HL-60 (cell line): ENCODE measurements around the gene TMEFF2.

Source experiments
- DNase-seq, 2 experiments: peaks; one replicate each; pipeline ENCODE4 v3.0.0-alpha.2; 2010 to 2020; ENCODE audit warnings: low read depth in 1 of 2, low spot score in 1 of 2
- H3K27ac ChIP-seq: fragments of 250-450 bp; sonication (Bioruptor Pico); replicated peaks from 2 replicates; pipeline ENCODE4 v1.5.1; 2020; ENCODE audit warnings: mild to moderate bottlenecking, moderate library complexity
- H3K27me3 ChIP-seq: fragments of 250-450 bp; sonication (Bioruptor Pico); 2 replicates; pipeline ENCODE4 v1.5.1; 2021; ENCODE audit warnings: mild to moderate bottlenecking, moderate library complexity; ENCODE audit not compliant: insufficient read depth, poor library complexity, severe bottlenecking
- H3K4me3 ChIP-seq: replicated peaks from 2 replicates; pipeline ENCODE4 v1.5.1; 2011; ENCODE audit warnings: mild to moderate bottlenecking, control low read depth, low read length; ENCODE audit not compliant: insufficient read depth
- CTCF ChIP-seq: IDR thresholded peaks from one replicate; pipeline ENCODE4 v1.5.1; 2011; ENCODE audit warnings: low read length, control low read depth, inconsistent platforms; ENCODE audit not compliant: insufficient read depth
- GABPA ChIP-seq: IDR thresholded peaks from 2 replicates; pipeline ENCODE4 v1.6.1; 2012; ENCODE audit warnings: low read depth
- POLR2AphosphoS5 ChIP-seq: IDR thresholded peaks from 2 replicates; pipeline ENCODE4 v1.6.1; 2012; ENCODE audit warnings: low read depth
- REST ChIP-seq: IDR thresholded peaks from 2 replicates; pipeline ENCODE4 v1.6.1; 2012; ENCODE audit warnings: low read depth; ENCODE audit not compliant: insufficient replicate concordance
- SPI1 ChIP-seq: IDR thresholded peaks from 2 replicates; pipeline ENCODE4 v1.6.1; 2012; ENCODE audit warnings: low read depth, mild to moderate bottlenecking, borderline replicate concordance

The TMEFF2 gene

DNA sequence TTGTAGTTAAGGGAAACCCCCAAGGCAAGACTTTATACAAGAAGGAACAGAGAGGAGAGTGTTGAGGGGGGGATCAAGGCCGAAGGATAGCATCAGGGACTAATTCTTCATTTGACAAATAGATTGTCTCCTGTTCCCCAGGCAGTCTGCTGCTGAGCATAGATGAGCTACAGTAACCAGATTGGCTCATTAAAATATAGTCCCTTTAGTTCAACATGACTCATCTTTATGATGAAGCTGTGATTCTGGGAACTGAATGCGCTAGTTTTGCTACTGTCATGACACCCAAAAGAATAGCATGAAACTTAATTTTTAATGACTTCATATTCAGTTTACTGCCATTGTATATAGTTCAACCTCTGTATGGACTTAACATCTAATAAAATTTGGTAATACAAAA is 35.5 kb downstream of the TMEFF2 start:
- Histone ChIP-seq H3K27me3 (no peaks in the 10 kb centered on the region), H3K27ac (no peak overlapping the region), H3K4me3 (no peak overlapping the region)
- TF ChIP-seq GABPA = no peak
- no peak for TF ChIP-seq POLR2AphosphoS5
- no peak for TF ChIP-seq CTCF
- no peak for TF ChIP-seq REST
- DNase-seq = no peak

GRCh38 chr2:192157776-192158175 is 37.0 kb downstream of the TMEFF2 start:
- TF ChIP-seq REST = no peak
- no peak for TF ChIP-seq CTCF
- no peak overlapping the region for H3K4me3 ChIP-seq
- DNase-seq = no peak
- H3K27ac ChIP-seq = no peak overlapping the region
- no peaks in the 10 kb centered on the region for H3K27me3 ChIP-seq

- H3K27me3 ChIP-seq = no peaks in the 10 kb centered on the region
- no peak for DNase-seq
- TF ChIP-seq CTCF (no peak), POLR2AphosphoS5 (no peak), REST (no peak), GABPA (no peak), SPI1 (no peak)
- no peak overlapping the region for H3K4me3 ChIP-seq
- no peak overlapping the region for H3K27ac ChIP-seq
Observed at GRCh38 chr2:192155511-192156118, 39.1 kb downstream of the TMEFF2 start.
